Lung (tissue), 12 donors: ENCODE data around the gene DIRAS2. TPM values are rescaled to one million over a fixed set of nuclear protein-coding genes. Genes with fewer than 3 reads are reported as not detected.

Experiments used
- ATAC-seq: fragments of 200-7000 bp; cut with Tn5 transposase; one replicate; pipeline ENCODE4 v1.9.1; 2020; ENCODE audit warnings: moderate number of reproducible peaks; ENCODE audit not compliant: insufficient read depth, low FRiP score
- DNase-seq, 3 donors: peaks; one replicate each; pipeline ENCODE4 v3.0.0-alpha.2; 2013 to 2017
- H3K27ac ChIP-seq, 2 donors: one replicate each; pipeline ENCODE4 v1.5.1; 2013; ENCODE audit warnings: mild to moderate bottlenecking in 2 of 2, moderate library complexity in 2 of 2, control low read depth in 1 of 2, inconsistent platforms in 1 of 2, low read depth in 1 of 2, low read length in 1 of 2
- H3K27me3 ChIP-seq, 3 donors: one replicate each; pipeline ENCODE4 v1.5.1; 2013; ENCODE audit warnings: low read length in 2 of 3; ENCODE audit not compliant: control insufficient read depth in 3 of 3, insufficient read depth in 3 of 3
- H3K36me3 ChIP-seq, 4 donors: one replicate each; pipeline ENCODE4 v1.5.1; 2013; ENCODE audit warnings: low read length in 4 of 4, mild to moderate bottlenecking in 1 of 4, moderate library complexity in 1 of 4; ENCODE audit not compliant: control insufficient read depth in 4 of 4, insufficient read depth in 4 of 4
- H3K4me1 ChIP-seq, 5 donors: one replicate each; pipeline ENCODE4 v1.5.1; 2013; ENCODE audit warnings: low read length in 5 of 5, mild to moderate bottlenecking in 2 of 5, moderate library complexity in 1 of 5; ENCODE audit not compliant: control insufficient read depth in 5 of 5, insufficient read depth in 5 of 5
- H3K4me3 ChIP-seq: one replicate; pipeline ENCODE4 v1.5.1; 2013; ENCODE audit warnings: mild to moderate bottlenecking, control low read depth, moderate library complexity
- H3K9ac ChIP-seq, 2 donors: one replicate each; pipeline ENCODE4 v1.5.1; 2013; ENCODE audit warnings: low read length in 2 of 2, control low read depth in 1 of 2; ENCODE audit not compliant: insufficient read depth in 1 of 2
- H3K9me3 ChIP-seq, 4 donors: one replicate each; pipeline ENCODE4 v1.5.1; 2013; ENCODE audit warnings: low read length in 3 of 4, mild to moderate bottlenecking in 1 of 4, moderate library complexity in 1 of 4; ENCODE audit not compliant: control insufficient read depth in 4 of 4, insufficient read depth in 3 of 4
- CTCF ChIP-seq: IDR thresholded peaks from 2 replicates; pipeline ENCODE4 v1.5.1; 2012; ENCODE audit warnings: mild to moderate bottlenecking; ENCODE audit errors: control extremely low read depth, extremely low read depth
- WGBS, 2 donors: extraction: QIAGEN DNeasy Blood & Tissue Kit; methylation state at CpG; one replicate each; pipeline ENCODE4 v1.1.7; 2013; 5-methylcytosine and 5-hydroxymethylcytosine counted together
- polyA plus RNA-seq, 2 donors: library from polyadenylated mRNA; stranded (reverse); fragments of 200-250 nt; gene quantifications; one replicate each; pipeline ENCODE4 v1.2.1, GENCODE V29; 2013
- total RNA-seq, 2 donors: library from RNA; depleted of rRNA in 1 of 2; stranded (reverse); fragments of >200 nt in 1 of 2; gene quantifications; one replicate each; pipeline ENCODE4 v1.2.1, GENCODE V29; 2014 to 2021
- donor health status: control.
- donor health status: control.
- donor health status: Bipolar disorder and iron deficiency.
- donor health status: healthy.
- donor health status: DM: yes; HTN: yes; CAD: no.

DIRAS2 gene
- total and polyA plus RNA-seq, 4 donors = 0.02 to 0.61 (median 0.20) TPM

GRCh38 chr9:90613502-90613901, 29.1 kb downstream of the DIRAS2 start:
- DNase-seq (no peak), ATAC-seq (no peak)
- no peak for TF ChIP-seq CTCF
- Histone ChIP-seq H3K9ac (no peak overlapping the region), H3K4me1 (no peaks in the 10 kb centered on the region), H3K27me3 (peaks cover 0 to 4% (median 0%) of the 10 kb centered on the region in 3 donors), H3K9me3 (peaks cover 0 to 5% (median 0%) of the 10 kb centered on the region in 4 donors), H3K27ac (no peak overlapping the region), H3K4me3 (no peak overlapping the region), H3K36me3 (no peaks in the 10 kb centered on the region)
- WGBS, 2 donors = 89 to 93% methylated on average over 18 of the region's 18 CpGs

- H3K9me3 ChIP-seq = peaks cover 0 to 5% (median 0%) of the 10 kb centered on the region in 4 donors
- no peak overlapping the region for H3K4me3 ChIP-seq
- no peak overlapping the region for H3K27ac ChIP-seq
- no peak overlapping the region for H3K9ac ChIP-seq
- peaks cover 0 to 4% (median 0%) of the 10 kb centered on the region in 3 donors for H3K27me3 ChIP-seq
- no peak for TF ChIP-seq CTCF
- no peak for ATAC-seq
- WGBS, 2 donors = 91 to 94% methylated on average over 14 of the region's 14 CpGs
- no peaks in the 10 kb centered on the region for H3K36me3 ChIP-seq
- peaks cover 0 to 2% (median 0%) of the 10 kb centered on the region in 5 donors for H3K4me1 ChIP-seq
- no peak for DNase-seq
Observed at GRCh38 chr9:90612957-90613356, 29.7 kb downstream of the DIRAS2 start.

GRCh38 chr9:90611568-90611967, 31.1 kb downstream of the DIRAS2 start:
- TF ChIP-seq CTCF = no peak
- peaks cover 0 to 4% (median 0%) of the 10 kb centered on the region in 3 donors for H3K27me3 ChIP-seq
- no peak overlapping the region for H3K27ac ChIP-seq
- H3K4me1 ChIP-seq = peaks cover 0 to 6% (median 0%) of the 10 kb centered on the region in 5 donors
- no peak overlapping the region for H3K4me3 ChIP-seq
- H3K36me3 ChIP-seq = no peaks in the 10 kb centered on the region
- no peak overlapping the region for H3K9ac ChIP-seq
- DNase-seq = no peak
- WGBS, 2 donors = 35 to 48% methylated on average over 3 of the region's 3 CpGs
- H3K9me3 ChIP-seq = peaks cover 0 to 5% (median 0%) of the 10 kb centered on the region in 4 donors
- no peak for ATAC-seq

- H3K9ac ChIP-seq = no peak overlapping the region
- peaks cover 0 to 6% (median 0%) of the 10 kb centered on the region in 5 donors for H3K4me1 ChIP-seq
- no peak for TF ChIP-seq CTCF
- WGBS, 2 donors = 88 to 94% methylated on average over 7 of the region's 7 CpGs
- DNase-seq (no peak), ATAC-seq (no peak)
- H3K27me3 ChIP-seq = peaks cover 0 to 4% (median 0%) of the 10 kb centered on the region in 3 donors
- H3K4me3 ChIP-seq = no peak overlapping the region
- peaks cover 0 to 5% (median 0%) of the 10 kb centered on the region in 4 donors for H3K9me3 ChIP-seq
- H3K27ac ChIP-seq = no peak overlapping the region
- no peaks in the 10 kb centered on the region for H3K36me3 ChIP-seq
Observed at GRCh38 chr9:90611121-90611520, 31.5 kb downstream of the DIRAS2 start.
